Epithelial cell of esophagus (primary cell): Measurements from ENCODE around the gene MYLK.

Experiments used
- DNase-seq: peaks from one replicate; pipeline ENCODE4 v3.0.0; 2010; ENCODE audit warnings: low read depth
- H3K4me3 ChIP-seq: 2 replicates; pipeline ENCODE4 v1.5.1; 2011; ENCODE audit warnings: mild to moderate bottlenecking, low read length, control low read depth
- TF ChIP-seq, protein P1 (sequence below): IDR thresholded peaks from 2 replicates; pipeline ENCODE4 v1.5.1; 2011; ENCODE audit warnings: low read depth, mild to moderate bottlenecking, low read length, control low read depth, inconsistent platforms; ENCODE audit not compliant: insufficient read depth; ENCODE audit errors: missing control alignments

MYLK gene

DNA sequence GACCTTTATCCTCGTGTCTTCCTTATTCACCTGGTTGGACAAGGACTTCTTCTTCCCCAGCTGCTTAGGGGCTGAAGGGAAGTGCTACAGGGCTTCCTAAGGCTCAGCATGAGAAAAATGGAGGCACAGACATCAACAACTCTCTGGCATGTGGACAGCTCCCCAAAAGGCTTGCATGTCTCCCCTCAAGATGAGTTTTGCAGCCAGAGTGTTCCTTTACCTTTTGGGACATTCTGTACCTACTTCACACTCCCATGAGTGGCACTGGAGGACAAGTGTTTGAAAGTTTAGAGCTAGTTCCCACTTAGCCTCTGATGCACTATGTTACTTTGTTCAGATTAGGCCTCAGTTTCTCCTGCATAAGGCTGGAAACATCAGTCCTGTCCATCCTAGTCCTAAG lies 222.2 kb downstream of the MYLK start:
- no peak for DNase-seq
- H3K4me3 ChIP-seq = no peak overlapping the region
- TF ChIP-seq, protein P1, sequence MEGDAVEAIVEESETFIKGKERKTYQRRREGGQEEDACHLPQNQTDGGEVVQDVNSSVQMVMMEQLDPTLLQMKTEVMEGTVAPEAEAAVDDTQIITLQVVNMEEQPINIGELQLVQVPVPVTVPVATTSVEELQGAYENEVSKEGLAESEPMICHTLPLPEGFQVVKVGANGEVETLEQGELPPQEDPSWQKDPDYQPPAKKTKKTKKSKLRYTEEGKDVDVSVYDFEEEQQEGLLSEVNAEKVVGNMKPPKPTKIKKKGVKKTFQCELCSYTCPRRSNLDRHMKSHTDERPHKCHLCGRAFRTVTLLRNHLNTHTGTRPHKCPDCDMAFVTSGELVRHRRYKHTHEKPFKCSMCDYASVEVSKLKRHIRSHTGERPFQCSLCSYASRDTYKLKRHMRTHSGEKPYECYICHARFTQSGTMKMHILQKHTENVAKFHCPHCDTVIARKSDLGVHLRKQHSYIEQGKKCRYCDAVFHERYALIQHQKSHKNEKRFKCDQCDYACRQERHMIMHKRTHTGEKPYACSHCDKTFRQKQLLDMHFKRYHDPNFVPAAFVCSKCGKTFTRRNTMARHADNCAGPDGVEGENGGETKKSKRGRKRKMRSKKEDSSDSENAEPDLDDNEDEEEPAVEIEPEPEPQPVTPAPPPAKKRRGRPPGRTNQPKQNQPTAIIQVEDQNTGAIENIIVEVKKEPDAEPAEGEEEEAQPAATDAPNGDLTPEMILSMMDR = no peak

DNA sequence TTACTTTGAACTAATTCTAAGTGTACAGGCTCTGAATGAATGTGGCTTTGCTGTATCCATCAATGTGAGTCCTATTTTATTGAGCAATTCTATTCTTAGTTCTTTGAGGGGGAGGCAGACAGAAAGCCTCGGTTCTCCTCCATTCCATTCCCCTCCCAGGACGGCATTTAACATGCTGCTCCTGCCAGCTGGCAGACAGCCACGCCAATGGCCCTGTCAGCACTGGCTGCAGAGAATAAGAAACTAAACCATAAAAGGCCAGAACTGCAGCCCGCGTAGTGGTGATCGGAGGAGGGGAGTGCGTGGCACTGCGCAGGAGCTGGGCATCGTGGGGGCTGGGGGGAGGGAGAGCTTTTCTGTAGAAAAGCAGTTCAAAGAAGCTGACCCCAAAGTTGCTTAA lies 223.2 kb downstream of the MYLK start:
- peak; percentile 72 for DNase-seq
- no peak overlapping the region for H3K4me3 ChIP-seq
- TF ChIP-seq, protein P1 = no peak

DNA sequence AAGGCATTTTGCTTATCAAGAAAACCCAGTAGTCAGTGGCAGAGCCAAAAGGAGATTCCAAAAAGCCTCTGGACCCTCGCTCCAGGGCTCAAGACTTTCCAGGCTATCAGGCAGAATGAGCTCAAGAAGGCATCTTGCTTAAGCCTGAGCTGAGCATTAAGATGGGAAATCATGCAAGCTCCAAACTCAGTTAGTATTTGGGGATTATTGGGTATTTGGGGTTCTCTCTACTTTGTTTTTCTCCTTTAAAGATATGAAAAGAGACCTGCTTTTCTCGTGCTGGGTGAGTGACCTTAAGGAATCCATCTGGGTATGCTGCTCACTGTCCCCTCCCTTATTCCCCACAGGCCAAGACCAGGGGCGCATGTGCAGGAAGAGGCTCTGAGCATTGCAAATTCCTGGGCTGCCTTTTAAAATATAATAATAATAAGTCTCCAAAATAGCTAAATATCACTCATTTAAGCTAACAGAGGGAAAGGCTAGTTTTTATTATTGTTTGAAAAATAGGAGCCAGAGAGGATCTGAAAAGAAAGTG lies 223.9 kb downstream of the MYLK start:
- TF ChIP-seq, protein P1 = no peak
- DNase-seq = no peak
- H3K4me3 ChIP-seq = no peak overlapping the region

DNA sequence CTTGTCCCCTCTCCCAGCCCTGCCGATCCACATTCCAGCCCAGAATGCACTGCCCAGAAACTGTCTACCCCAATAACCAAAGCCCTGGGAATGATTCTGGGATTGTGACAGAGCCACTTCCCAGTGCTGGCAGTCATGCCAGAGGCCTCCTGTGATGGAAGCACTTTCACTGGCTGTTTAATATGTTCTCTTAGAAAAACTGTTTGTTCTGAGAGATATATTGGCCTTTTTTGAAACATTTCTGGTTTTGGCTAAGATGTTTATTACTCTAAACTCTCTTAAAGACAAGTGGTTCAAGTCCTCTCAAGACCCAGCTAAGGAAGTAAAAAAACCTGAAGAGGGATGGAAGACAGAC lies 225.3 kb downstream of the MYLK start:
- TF ChIP-seq, protein P1 = no peak
- DNase-seq = peak; percentile 22
- no peak overlapping the region for H3K4me3 ChIP-seq

DNA sequence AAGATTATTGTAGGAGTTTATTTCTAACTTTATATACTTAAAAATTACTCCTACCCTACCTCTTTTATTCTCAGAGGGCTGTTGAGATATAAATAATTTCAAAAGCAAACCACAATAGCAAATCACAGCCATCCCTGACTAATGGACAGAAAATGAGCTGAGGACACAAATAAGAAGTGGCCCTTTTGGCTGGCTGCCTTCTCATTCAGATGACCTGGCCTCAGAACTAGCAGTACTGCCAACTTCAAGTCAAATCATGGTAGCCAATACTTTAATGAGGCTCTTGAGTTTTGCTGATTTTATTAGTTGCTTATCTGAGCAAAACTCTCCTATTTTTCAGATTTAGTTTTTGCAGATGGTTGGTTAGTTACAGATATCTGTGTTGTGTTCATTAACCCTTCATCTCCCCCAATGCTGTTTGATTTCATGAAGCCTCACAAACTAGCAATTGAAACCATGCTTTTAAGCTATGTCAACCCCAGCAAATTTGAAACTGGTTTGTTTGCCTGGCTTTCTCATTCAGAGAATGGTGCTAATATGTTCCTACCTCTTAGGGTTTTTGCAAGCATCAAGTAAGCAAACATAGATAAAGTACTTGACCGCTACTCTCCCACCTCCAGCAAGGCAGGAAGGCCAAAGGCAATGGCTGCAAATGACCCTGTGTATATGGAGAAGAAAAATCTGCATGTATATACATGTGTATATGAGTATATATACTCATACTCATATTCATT lies 225.8 kb downstream of the MYLK start:
- DNase-seq = no peak
- H3K4me3 ChIP-seq = no peak overlapping the region
- TF ChIP-seq, protein P1 = no peak

DNA sequence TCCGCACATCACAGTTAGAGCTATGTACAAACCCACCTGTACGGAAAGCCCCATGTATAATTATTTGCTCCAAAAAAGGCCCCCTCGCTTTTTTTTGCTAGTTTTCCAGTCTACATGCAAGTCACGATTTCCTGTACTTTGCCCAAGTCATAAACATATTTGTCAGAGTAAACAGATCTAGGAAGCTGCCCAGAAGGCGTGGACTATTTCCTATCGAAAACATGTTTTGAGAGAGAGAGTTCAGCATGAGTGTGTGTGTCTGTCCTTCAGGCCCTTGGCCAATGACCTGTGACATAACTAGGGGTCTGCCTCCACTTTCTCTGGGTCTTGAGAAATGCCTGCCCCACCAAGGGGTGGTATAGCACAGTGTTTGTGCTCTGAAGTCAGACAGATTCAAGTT lies 226.6 kb downstream of the MYLK start:
- DNase-seq = no peak
- TF ChIP-seq, protein P1 = no peak
- H3K4me3 ChIP-seq = no peak overlapping the region

DNA sequence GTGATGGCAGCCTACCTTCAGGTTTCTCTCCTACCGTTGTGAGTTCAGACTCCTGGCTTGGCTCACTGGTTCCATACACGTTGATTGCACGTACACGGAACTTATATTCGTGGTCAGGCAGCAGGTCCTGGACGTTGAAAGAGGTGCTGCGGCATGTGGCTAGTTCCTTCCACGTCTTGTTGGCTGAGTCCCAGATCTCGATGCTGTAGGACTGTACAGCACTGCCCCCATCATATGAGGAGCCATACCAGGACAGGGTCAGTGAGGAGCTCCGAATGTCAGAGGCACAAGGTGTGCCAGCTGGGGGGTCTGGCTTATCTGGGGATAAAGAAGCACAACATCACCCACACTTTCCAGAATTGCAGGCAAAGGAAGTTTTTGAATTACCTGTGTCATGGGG lies 227.0 kb downstream of the MYLK start:
- TF ChIP-seq, protein P1 = no peak
- no peak overlapping the region for H3K4me3 ChIP-seq
- no peak for DNase-seq
